Fibroblast of villous mesenchyme (primary cell): ENCODE data around the gene ASGR1. TPM values are rescaled to one million over a fixed set of nuclear protein-coding genes. Genes with fewer than 3 reads are reported as not detected.

Source experiments
- DNase-seq: peaks from one replicate; pipeline ENCODE4 v3.0.0-alpha.2; 2010; ENCODE audit warnings: low read depth
- H3K4me3 ChIP-seq: 2 replicates; pipeline ENCODE4 v1.5.1; 2011; ENCODE audit warnings: low read depth, mild to moderate bottlenecking, low read length
- total RNA-seq: library from RNA; depleted of rRNA; stranded (reverse); fragments of >200 nt; gene quantifications from 2 replicates; pipeline ENCODE4 v1.2.3, GENCODE V29; 2012
- TF ChIP-seq, protein P1 (sequence below): IDR thresholded peaks from 2 replicates; pipeline ENCODE4 v1.5.1; 2012; ENCODE audit warnings: low read depth, mild to moderate bottlenecking, low read length; ENCODE audit not compliant: insufficient read depth

The ASGR1 gene
- total RNA-seq, 1 donor = 0.43 TPM

DNA sequence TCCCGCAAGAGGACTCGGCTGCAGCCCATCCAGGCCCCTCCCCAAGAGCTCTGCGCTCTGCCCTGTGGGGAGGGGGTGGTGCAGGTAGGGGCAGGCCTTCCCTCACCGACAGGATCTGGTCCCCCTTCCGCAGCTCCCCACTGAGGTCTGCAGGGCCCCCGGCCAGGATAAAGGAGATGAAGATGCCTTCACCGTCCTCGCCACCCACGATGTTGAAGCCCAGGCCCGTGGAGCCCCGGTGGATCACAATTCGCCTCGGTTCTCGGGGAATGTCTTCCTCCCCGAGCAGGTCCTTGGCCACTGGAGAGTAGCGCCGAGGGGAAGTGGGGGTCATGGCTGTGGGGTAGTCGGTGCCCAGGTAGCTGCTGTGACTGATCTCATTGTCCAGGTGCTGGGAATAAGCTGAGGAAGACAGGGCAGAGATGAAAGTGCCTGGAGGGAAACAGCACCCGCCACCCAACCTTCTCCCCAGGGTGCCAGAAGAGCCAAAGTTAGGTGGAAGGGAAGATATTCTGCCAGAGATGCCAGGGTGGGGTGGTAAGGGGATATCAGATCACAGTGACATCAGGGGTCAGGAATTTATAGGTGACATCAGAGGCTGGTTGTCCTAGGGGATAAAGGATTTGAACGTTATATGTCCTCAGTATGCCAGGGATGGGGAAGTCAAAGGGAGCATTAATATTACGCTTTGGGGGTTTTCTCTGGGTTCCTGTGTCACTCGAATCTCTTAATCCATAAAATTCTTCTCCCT is 17.7 kb upstream of the ASGR1 start:
- TF ChIP-seq, protein P1, sequence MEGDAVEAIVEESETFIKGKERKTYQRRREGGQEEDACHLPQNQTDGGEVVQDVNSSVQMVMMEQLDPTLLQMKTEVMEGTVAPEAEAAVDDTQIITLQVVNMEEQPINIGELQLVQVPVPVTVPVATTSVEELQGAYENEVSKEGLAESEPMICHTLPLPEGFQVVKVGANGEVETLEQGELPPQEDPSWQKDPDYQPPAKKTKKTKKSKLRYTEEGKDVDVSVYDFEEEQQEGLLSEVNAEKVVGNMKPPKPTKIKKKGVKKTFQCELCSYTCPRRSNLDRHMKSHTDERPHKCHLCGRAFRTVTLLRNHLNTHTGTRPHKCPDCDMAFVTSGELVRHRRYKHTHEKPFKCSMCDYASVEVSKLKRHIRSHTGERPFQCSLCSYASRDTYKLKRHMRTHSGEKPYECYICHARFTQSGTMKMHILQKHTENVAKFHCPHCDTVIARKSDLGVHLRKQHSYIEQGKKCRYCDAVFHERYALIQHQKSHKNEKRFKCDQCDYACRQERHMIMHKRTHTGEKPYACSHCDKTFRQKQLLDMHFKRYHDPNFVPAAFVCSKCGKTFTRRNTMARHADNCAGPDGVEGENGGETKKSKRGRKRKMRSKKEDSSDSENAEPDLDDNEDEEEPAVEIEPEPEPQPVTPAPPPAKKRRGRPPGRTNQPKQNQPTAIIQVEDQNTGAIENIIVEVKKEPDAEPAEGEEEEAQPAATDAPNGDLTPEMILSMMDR = no peak
- no peak for DNase-seq
- no peak overlapping the region for H3K4me3 ChIP-seq

DNA sequence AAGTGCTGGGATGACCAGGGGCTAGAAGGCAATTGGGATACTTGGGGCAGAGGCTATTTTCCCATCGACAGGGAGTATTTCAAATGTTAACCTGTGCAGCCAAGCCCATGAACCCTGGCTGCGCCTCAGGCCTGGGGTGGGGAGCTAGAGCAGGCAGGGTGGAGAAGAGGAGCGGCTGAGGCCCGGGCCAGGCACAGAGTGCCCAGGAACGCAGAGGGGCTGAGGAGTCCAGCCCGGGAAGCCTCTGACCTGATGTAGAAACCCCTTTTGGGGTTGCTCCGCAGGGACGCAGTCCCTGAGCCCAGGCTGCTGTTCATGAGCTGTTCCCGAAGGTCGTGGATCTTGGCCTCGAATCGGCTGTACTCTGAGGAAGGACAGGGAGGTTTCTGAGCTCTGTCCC is 16.8 kb upstream of the ASGR1 start:
- no peak overlapping the region for H3K4me3 ChIP-seq
- DNase-seq = no peak
- TF ChIP-seq, protein P1 = no peak

DNA sequence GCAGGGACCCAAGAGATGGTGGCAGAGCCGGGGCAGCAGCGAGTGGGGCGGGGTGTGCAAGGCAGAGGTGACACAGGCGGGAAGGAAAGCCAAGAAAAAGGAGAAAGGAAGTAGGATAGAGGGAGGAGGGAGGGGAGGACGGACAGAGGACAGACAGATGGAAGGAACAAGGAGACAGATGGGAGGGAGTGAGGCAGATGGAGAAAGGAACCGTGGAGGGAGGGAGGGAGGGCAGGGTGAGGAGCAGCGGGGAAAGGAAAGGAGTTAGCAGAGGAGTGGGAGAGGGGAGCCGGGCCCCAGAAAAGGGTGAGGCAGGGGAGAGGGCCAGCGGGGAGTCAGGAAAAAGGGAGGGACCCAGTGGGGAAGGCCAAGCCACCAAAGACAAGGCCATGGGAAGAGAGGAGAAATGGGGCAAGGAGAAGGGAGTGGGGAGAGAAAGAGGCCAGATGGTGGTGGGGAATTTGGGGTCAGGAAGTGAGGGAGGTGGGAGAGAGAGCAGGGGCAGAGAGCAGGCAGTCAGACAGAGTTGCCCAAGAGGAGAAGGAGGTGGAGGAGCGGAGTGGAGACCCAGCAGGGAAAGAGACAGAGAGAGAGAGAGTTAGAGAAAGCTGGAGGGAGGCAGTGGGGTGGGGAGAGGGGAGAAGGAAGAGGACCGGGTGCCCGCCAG is 13.2 kb upstream of the ASGR1 start:
- TF ChIP-seq, protein P1 = no peak

DNA sequence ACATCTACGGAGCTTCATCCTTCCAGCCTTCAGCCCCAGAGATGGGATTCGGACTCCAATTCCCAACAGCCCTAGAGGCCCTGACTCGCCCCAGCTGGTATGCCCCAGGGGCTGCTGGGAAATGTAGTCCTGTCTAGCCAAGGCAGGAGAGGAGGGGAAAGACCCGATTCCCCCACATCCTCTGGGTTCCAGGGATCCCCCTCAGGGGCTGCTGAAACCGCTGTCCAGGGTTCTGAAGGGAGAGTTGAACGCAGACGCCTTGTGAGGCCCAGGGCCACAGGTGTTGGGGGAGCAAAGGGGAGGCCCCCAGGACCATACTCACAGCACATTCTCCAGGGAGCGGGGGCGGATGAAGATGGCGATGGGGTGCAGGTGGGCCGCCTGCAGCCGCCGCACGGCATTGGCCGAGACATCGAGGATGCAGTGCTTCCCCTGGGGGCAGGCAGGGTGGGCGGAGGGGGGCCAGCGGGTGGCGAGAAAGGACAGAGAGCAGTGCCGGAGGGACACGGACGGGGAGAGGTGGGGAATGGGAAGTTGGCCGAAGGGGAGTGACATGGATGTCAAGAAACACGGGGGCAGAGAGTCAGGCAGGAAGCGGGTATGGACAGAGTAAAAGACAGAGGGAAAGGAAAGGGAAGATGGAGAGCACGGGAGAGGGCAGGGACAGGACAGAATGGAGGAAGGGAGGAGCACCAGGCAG is 12.6 kb upstream of the ASGR1 start:
- no peak overlapping the region for H3K4me3 ChIP-seq
- DNase-seq = no peak
- TF ChIP-seq, protein P1 = no peak

More for the DNA sequence above, 13.2 kb upstream of the ASGR1 start:
- no peak for DNase-seq
- no peak overlapping the region for H3K4me3 ChIP-seq

DNA sequence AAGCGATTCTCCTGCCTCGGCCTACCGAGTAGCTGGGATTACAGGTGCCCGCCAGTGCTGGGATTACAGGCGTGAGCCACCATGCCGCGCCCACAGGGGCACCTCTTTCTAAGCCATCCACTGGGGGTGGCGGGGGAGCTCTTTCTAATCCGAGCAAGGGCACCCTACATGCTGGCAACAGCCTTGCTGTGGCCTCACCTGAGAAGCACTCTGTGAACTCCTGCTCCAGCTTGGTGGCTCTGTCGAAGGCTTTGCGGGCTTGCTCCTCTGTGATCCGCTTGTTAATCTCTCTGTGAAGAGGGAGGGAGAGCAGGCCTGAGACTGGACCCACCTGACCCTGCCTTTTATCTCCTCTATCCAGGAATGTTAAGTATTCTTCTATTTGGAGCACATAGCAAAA is 11.9 kb upstream of the ASGR1 start:
- TF ChIP-seq, protein P1 = no peak
- DNase-seq = no peak
- no peak overlapping the region for H3K4me3 ChIP-seq

DNA sequence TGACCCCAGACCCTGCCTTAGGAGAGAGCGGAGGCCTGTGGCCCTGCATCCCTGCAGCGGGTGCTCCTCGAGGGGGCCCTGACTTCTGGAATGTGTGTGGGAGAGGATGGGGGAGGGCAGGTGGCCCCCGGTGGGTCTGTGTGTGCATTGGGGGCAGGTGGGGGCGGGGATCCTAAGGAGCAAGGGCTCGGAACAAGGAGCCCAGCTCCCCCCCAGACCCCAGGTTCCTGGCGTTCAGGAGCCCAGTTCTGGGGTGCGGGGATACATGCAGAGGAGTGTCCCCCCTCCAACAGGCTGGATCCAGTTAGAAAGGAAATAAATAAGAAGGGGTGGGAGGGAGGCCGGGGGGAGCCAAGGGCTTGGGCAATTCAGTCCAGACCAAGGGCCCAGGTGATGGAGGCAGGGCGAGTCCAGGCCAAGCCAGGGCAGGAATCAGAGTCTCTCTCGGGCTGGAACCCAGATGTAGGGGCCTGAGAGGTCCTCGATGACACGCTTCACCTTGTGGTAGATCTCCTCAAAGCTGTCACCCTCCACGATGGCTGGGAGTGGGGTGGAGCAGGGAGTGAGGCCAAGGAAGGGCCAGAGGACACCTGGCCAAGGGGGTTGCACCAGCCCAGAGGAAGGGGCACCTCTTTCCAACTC is 11.2 kb upstream of the ASGR1 start:
- TF ChIP-seq, protein P1 = no peak
- no peak for DNase-seq

More for the DNA sequence above, 11.2 kb upstream of the ASGR1 start:
- H3K4me3 ChIP-seq = no peak overlapping the region
